GM23248 (cell line): ENCODE results near the gene XKR3.

Experiments
- EZH2 ChIP-seq: fragments of 200-600 bp; sonication (generic); IDR thresholded peaks from 2 replicates; pipeline ENCODE4 v1.6.1; 2018; ENCODE audit warnings: antibody characterized with exemption, mild to moderate bottlenecking; ENCODE audit not compliant: insufficient read depth, poor library complexity, severe bottlenecking
- EZH2phosphoT487 ChIP-seq: fragments of 200-600 bp; sonication (generic); IDR thresholded peaks from 2 replicates; pipeline ENCODE4 v1.6.1; 2018; ENCODE audit warnings: antibody characterized with exemption, moderate library complexity, mild to moderate bottlenecking, low read depth; ENCODE audit not compliant: insufficient read depth

DNA sequence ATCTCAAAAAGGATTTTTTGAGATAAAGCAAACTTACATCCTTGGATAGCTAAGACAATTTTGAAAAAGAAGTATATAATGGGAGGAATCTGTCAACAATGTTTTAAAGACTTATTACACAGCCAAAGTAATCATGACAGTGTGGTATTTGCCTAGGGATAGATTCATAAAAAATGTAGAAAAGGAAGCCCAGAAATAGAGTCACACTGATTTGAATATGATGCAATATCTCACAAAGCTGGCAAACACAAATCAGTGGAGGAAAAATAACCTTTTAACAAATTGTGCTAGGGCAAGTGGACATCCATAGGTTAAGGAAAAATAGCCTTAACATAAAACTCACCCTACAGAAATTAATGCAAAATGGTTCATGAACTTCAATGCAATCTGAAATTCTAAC lies 6.0 kb downstream of the XKR3 start:
- no peak for TF ChIP-seq EZH2
- TF ChIP-seq EZH2phosphoT487, result no peak
